Measurements from ENCODE around the gene ELMOD3.
A peak's percentile ranks its signal among the peaks of the same experiment; 100 is the strongest.
"Not testable (repeated sequence)": the region's sequence is repeated elsewhere in the genome, so short reads cannot be mapped to it uniquely, and the experiment has no call there.

Gene ELMOD3

DNA sequence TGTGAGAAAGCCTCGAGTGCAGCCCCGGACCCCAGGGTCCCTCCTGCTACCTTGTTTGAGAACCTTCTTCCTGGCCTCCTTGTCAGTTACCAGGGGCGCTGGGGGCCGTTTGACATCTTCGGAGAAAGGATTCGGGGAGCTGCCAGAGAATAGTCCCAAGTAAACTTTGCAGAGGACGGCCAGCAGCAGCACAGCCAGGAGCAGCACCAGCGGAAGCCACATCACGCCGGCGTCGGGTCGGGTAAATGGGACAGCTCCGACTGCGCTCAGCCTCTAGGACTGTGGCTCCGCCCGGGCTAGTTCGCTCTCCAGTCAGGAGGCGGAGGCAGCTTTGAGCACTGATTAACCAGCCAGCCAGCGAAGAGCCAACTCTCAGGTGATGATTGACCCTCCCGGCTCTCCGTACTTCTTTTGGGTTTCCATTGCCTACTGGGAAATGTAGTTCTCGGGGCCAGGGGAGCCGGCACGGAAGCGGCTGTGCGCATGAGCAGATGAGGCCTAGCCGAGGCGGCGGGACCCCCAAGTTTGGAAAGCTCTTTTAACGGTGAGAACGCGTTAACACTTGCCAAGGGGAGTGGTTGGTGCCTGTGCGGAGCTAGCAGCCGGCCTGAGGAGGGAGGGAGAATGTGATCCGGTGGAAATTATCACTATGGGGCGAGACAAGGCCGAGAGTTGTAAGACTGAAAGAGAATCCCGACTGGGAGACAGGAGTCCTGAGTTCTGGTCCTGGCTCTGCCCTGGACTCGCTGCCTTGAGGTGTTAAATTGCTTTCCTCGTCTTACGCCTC lies at the start of gene ELMOD3, which contains the start of gene RETSAT:
ELMOD3 (plus strand) TSS at position 484 of the 787 bp plus-strand sequence. CDS start 2,430 bp downstream, outside the sequence.
RETSAT (minus strand) TSS at position 243 of the 787 bp plus-strand sequence; CDS start at position 222, 21 bp downstream.
- Histone ChIP-seq H3K27me3 (ENCODE audit: control insufficient read depth in 1 of 2, insufficient read depth in 2 of 2, low read length in 2 of 2) (no peaks in the 10 kb centered on the region), H3K36me3 (ENCODE audit: control insufficient read depth in 2 of 2, insufficient read depth in 2 of 2, low read length in 2 of 2) (peaks cover 19 to 30% of the 10 kb centered on the region in 2 donors), H3K9me3 (ENCODE audit: control insufficient read depth in 2 of 2, low read length in 2 of 2) (no peaks in the 10 kb centered on the region), H3K27ac (ENCODE audit: low read length) (peak within 1 kb of the TSS; percentile 90), H3K4me1 (ENCODE audit: control insufficient read depth, insufficient read depth, low read length) (peaks cover 28% of the 10 kb centered on the region), H3K4me3 (ENCODE audit: low read length in 2 of 2) (peak within 1 kb of the TSS; percentile 99 to 100), H3K9ac (ENCODE audit: low read length in 2 of 2) (peak within 1 kb of the TSS; percentile 98 to 99)

DNA sequence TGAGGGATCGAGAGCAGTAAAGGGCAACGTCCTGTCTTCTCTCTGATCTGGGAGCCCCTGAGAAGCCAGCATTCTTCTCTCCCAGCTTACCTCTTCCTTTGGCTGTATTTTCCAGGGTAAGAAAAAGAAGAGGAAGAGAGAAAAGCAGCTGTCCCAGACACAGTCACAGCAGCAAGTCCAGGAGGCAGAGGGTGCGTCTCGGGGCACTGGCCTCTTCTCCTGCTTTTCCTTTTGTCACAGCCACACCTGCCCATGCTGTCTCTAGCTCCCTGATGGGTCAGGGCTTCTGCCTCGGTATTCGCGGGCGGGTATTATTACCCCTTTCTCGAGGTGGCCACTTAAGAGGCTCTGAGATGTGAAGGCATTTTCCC lies 47.1 kb upstream of the ELMOD3 start:
- Histone ChIP-seq H3K36me3 (ENCODE audit: control insufficient read depth in 2 of 2, insufficient read depth in 2 of 2, low read length in 2 of 2) (peaks cover 29% of the 10 kb centered on the region in 2 donors), H3K27me3 (ENCODE audit: control insufficient read depth in 1 of 2, insufficient read depth in 2 of 2, low read length in 2 of 2) (no peaks in the 10 kb centered on the region), H3K4me1 (ENCODE audit: control insufficient read depth, insufficient read depth, low read length) (peaks cover 10% of the 10 kb centered on the region), H3K9ac (ENCODE audit: low read length in 2 of 2) (no peak overlapping the region), H3K27ac (ENCODE audit: low read length) (no peak overlapping the region), H3K4me3 (ENCODE audit: low read length in 2 of 2) (no peak overlapping the region), H3K9me3 (ENCODE audit: control insufficient read depth in 2 of 2, low read length in 2 of 2) (no peaks in the 10 kb centered on the region)

DNA sequence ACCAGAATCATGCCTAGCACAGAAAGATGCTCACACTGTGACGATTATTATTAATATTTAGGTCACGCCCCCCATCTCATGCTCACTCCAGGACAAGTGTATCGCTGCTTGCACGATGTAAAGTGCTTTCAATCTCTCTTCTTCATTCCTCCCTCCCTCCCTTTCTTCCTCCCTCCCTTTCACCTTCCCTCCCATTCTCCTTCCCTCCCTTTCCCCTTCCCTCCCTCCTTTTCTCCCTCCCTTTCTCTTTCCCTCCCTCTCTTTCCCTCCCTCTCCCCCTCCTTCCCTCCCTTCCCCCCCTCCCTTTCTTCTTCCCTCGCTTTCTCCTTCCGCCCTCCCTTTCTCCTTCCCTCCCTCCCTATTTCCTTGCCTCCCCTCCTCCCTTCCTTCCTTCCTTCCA lies 46.4 kb upstream of the ELMOD3 start:
- Histone ChIP-seq H3K4me1 (ENCODE audit: control insufficient read depth, insufficient read depth, low read length) (peaks cover 10% of the 10 kb centered on the region), H3K9me3 (ENCODE audit: control insufficient read depth in 2 of 2, low read length in 2 of 2) (no peaks in the 10 kb centered on the region), H3K27ac (ENCODE audit: low read length) (no peak overlapping the region), H3K27me3 (ENCODE audit: control insufficient read depth in 1 of 2, insufficient read depth in 2 of 2, low read length in 2 of 2) (no peaks in the 10 kb centered on the region), H3K4me3 (ENCODE audit: low read length in 2 of 2) (no peak overlapping the region), H3K36me3 (ENCODE audit: control insufficient read depth in 2 of 2, insufficient read depth in 2 of 2, low read length in 2 of 2) (peaks cover 29% of the 10 kb centered on the region in 2 donors), H3K9ac (ENCODE audit: low read length in 2 of 2) (no peak overlapping the region)

DNA sequence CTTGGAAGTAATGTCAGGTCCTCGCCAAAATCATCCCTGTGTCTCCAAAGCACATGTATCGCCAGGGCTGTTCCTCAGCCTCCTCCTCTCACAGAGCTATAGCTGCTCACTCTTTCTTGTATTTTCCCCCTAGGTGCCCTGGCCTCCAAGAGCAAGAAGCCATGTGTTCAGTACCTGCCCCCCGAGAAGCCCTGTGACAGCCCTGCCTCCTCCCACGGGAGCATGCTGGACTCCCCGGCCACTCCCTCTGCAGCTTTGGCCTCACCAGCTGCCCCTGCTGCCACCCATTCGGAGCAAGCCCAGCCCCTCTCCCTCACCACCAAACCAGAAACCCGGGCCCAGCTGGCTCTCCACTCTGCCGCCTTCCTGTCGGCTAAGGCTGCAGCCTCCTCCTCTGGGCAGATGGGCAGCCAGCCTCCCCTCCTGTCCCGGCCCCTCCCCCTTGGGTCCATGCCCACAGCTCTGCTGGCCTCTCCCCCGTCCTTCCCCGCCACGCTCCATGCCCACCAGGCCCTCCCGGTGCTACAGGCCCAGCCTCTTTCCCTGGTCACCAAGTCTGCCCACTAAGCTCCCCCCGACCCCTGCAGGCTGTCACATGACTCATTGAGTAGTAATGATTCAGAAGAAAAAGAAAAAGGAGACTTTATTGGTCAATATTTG lies 45.5 kb upstream of the ELMOD3 start:
- peak overlapping the region; percentile 24 for H3K27ac ChIP-seq (ENCODE audit: low read length)

DNA sequence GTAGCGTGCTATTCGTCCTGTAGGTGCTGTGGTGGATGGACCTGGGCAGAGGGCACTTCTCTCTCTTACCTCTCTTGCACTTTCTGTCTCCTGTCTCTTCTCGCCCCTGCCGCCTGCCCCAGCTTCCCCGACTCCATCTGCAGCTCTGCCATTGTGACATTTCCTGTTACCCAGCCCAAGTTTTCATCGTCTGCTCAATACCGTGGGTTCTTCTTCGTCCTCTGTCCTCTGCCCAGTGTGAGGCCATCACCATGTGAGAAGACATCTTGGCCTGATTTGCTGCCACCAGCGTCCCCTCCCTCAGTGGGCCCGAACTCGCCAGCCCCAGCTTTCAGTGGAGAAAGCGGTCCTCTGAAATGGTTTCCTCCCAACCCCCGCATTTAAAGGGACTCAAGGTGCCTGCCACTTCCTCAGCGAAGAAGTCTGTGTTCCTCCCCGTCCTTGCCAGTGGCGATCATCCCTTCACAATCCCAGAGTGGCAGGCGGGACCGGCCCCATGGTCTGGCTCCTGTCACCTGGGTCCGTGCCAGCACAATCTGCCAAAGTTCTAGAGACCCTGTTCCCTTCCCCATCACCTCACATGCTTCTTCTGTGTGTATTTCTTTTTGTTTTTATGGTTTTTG lies 44.8 kb upstream of the ELMOD3 start:
- Histone ChIP-seq H3K9me3 (ENCODE audit: control insufficient read depth in 2 of 2, low read length in 2 of 2) (no peaks in the 10 kb centered on the region), H3K4me3 (ENCODE audit: low read length in 2 of 2) (no peak overlapping the region), H3K36me3 (ENCODE audit: control insufficient read depth in 2 of 2, insufficient read depth in 2 of 2, low read length in 2 of 2) (peaks cover 25 to 28% of the 10 kb centered on the region in 2 donors), H3K27me3 (ENCODE audit: control insufficient read depth in 1 of 2, insufficient read depth in 2 of 2, low read length in 2 of 2) (no peaks in the 10 kb centered on the region), H3K27ac (ENCODE audit: low read length) (peak overlapping the region; percentile 24), H3K9ac (ENCODE audit: low read length in 2 of 2) (no peak overlapping the region), H3K4me1 (ENCODE audit: control insufficient read depth, insufficient read depth, low read length) (peaks cover 15% of the 10 kb centered on the region)

More for the DNA sequence above, 45.5 kb upstream of the ELMOD3 start:
- H3K4me3 ChIP-seq (ENCODE audit: low read length in 2 of 2): no peak overlapping the region
- H3K4me1 ChIP-seq (ENCODE audit: control insufficient read depth, insufficient read depth, low read length): peaks cover 10% of the 10 kb centered on the region
- H3K9ac ChIP-seq (ENCODE audit: low read length in 2 of 2): no peak overlapping the region
- H3K36me3 ChIP-seq (ENCODE audit: control insufficient read depth in 2 of 2, insufficient read depth in 2 of 2, low read length in 2 of 2): peaks cover 27 to 29% of the 10 kb centered on the region in 2 donors
- H3K27me3 ChIP-seq (ENCODE audit: control insufficient read depth in 1 of 2, insufficient read depth in 2 of 2, low read length in 2 of 2): no peaks in the 10 kb centered on the region
- H3K9me3 ChIP-seq (ENCODE audit: control insufficient read depth in 2 of 2, low read length in 2 of 2): no peaks in the 10 kb centered on the region

DNA sequence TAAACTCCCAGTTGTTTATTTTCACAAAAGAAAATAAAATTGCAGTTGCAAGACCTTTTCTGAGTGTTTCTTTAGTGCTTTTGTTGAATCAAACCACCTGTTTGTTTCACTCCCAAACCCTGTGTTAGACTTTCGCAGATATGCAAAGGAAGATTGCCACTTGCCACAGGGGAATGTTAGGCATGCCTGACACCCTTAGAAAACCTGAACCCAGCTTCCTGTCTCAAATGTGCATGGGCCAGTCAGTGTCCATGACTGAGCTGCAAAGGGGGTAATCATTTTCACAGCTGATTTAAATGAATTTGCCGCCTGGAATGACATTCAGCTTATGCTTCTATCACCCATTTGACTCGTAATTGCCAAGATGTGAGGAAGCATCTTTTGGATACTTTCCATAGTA lies 44.2 kb upstream of the ELMOD3 start:
- H3K4me1 ChIP-seq (ENCODE audit: control insufficient read depth, insufficient read depth, low read length): peaks cover 15% of the 10 kb centered on the region
- H3K27me3 ChIP-seq (ENCODE audit: control insufficient read depth in 1 of 2, insufficient read depth in 2 of 2, low read length in 2 of 2): no peaks in the 10 kb centered on the region
- no peak overlapping the region for H3K4me3 ChIP-seq (ENCODE audit: low read length in 2 of 2)
- H3K36me3 ChIP-seq (ENCODE audit: control insufficient read depth in 2 of 2, insufficient read depth in 2 of 2, low read length in 2 of 2): peaks cover 24 to 27% of the 10 kb centered on the region in 2 donors
- H3K27ac ChIP-seq (ENCODE audit: low read length): no peak overlapping the region
- no peaks in the 10 kb centered on the region for H3K9me3 ChIP-seq (ENCODE audit: control insufficient read depth in 2 of 2, low read length in 2 of 2)
- no peak overlapping the region for H3K9ac ChIP-seq (ENCODE audit: low read length in 2 of 2)

DNA sequence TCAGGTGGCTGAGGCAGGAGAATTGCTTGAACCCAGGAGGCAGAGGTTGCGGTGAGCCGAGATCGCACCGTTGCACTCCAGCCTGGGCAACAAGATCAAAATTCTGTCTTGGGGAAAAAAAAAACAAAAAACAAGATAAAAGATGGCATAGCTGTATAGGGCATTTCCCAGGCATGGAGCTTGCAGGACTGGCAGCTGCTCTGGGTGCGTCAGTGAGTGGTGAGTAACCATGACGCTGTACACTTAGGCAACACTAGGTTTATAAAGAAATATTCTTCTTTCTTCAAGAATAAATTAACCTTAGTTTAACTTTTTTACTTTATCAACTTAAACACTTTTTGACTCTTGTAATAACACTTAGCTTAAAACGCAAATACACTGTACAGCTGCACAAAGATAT lies 42.2 kb upstream of the ELMOD3 start:
- no peaks in the 10 kb centered on the region for H3K9me3 ChIP-seq (ENCODE audit: control insufficient read depth in 2 of 2, low read length in 2 of 2)
- H3K4me1 ChIP-seq (ENCODE audit: control insufficient read depth, insufficient read depth, low read length): peaks cover 15% of the 10 kb centered on the region
- peaks cover 21 to 22% of the 10 kb centered on the region in 2 donors for H3K36me3 ChIP-seq (ENCODE audit: control insufficient read depth in 2 of 2, insufficient read depth in 2 of 2, low read length in 2 of 2)
- H3K9ac ChIP-seq (ENCODE audit: low read length in 2 of 2): no peak overlapping the region
- H3K4me3 ChIP-seq (ENCODE audit: low read length in 2 of 2): no peak overlapping the region
- H3K27ac ChIP-seq (ENCODE audit: low read length): no peak overlapping the region
- H3K27me3 ChIP-seq (ENCODE audit: control insufficient read depth in 1 of 2, insufficient read depth in 2 of 2, low read length in 2 of 2): no peaks in the 10 kb centered on the region

DNA sequence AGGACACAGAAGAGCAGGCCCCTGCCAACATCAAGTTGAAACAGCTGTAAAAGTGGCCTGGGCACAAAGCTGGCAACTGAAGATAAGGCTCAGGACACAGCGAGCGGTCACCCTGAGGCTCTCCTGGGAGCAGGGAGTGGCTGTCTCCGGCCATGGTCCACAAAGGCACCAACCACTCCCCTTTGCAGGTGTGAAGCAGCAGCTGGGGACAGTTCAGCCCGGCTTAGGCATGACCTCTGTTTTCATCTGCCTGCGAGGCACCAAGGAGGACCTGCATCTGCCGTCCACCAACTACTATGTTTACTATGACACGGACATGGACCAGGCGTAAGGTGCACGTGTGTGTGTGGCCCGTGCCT lies 39.7 kb upstream of the ELMOD3 start:
- Histone ChIP-seq H3K27me3 (ENCODE audit: control insufficient read depth in 1 of 2, insufficient read depth in 2 of 2, low read length in 2 of 2) (no peaks in the 10 kb centered on the region), H3K4me3 (ENCODE audit: low read length in 2 of 2) (no peak overlapping the region), H3K9me3 (ENCODE audit: control insufficient read depth in 2 of 2, low read length in 2 of 2) (no peaks in the 10 kb centered on the region), H3K36me3 (ENCODE audit: control insufficient read depth in 2 of 2, insufficient read depth in 2 of 2, low read length in 2 of 2) (peaks cover 21 to 29% of the 10 kb centered on the region in 2 donors), H3K4me1 (ENCODE audit: control insufficient read depth, insufficient read depth, low read length) (peaks cover 9% of the 10 kb centered on the region), H3K9ac (ENCODE audit: low read length in 2 of 2) (no peak overlapping the region), H3K27ac (ENCODE audit: low read length) (no peak overlapping the region)

DNA sequence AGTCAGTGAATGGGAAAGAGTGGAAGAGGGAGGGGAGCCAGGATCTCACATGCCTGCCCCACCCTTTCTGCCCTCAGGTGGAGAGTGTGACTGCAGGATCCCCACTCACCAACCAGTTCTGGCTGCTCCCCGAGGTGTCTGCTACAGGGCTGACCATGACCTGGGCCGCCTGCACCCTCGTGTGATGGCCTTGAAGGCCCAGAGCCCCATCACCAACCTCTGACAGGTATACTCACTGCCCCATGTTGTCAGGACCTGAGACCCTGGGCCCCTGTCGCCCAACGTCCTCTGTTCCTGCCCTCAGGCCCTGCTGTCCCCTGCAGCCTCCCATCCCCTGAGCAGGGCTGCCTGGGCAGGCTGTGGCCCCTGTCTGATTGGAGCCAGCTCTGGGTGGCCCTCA lies 38.6 kb upstream of the ELMOD3 start:
- peaks cover 26 to 37% of the 10 kb centered on the region in 2 donors for H3K36me3 ChIP-seq (ENCODE audit: control insufficient read depth in 2 of 2, insufficient read depth in 2 of 2, low read length in 2 of 2)

DNA sequence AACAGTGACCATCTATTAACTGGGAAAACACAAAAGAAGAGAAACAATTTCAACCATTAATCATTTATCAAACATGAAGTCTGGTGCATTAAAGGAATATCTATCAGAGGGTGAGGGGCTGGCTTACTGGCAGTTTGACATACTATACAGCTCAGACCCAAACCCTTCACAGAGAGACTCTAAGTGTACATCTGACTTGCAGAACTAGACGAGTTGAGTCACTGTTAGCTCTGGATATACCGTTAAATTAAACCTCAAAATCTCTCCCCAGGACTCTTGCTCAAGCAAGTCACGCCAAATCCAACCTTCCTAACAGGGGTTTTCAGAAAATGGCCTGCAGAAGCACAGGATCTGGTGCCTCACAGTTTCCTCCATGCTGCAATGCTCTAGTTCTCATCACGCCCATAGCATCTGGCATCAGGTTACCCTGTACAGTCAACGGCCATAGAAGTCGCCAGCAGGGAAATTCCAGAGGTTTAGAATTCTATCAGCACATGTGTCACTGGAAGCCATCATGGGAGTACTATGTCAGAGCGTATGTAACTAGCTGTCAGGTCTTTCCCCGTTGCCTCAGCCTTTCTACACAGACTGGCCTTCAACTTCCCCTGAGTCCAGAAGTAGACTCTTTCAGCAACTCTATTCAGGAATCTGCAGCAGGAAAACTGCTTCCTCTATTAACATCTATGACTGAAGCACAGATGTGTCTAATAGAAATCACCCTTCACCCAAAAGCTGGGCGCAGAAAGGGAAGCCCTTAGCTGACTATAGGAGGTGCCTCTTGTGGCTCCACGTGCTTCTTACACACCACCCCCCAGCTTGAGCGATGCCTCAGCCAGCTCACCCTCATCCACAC lies 36.1 kb upstream of the ELMOD3 start:
- H3K27ac ChIP-seq (ENCODE audit: low read length): no peak overlapping the region
- H3K27me3 ChIP-seq (ENCODE audit: control insufficient read depth in 1 of 2, insufficient read depth in 2 of 2, low read length in 2 of 2): no peaks in the 10 kb centered on the region
- H3K9me3 ChIP-seq (ENCODE audit: control insufficient read depth in 2 of 2, low read length in 2 of 2): no peaks in the 10 kb centered on the region
- peaks cover 47 to 53% of the 10 kb centered on the region in 2 donors for H3K36me3 ChIP-seq (ENCODE audit: control insufficient read depth in 2 of 2, insufficient read depth in 2 of 2, low read length in 2 of 2)
- H3K9ac ChIP-seq (ENCODE audit: low read length in 2 of 2): no peak overlapping the region
- H3K4me1 ChIP-seq (ENCODE audit: control insufficient read depth, insufficient read depth, low read length): peaks cover 16% of the 10 kb centered on the region
- H3K4me3 ChIP-seq (ENCODE audit: low read length in 2 of 2): no peak overlapping the region

More for the DNA sequence above, 38.6 kb upstream of the ELMOD3 start:
- not testable (repeated sequence) for H3K27ac ChIP-seq (ENCODE audit: low read length); H3K27me3 ChIP-seq (ENCODE audit: control insufficient read depth in 1 of 2, insufficient read depth in 2 of 2, low read length in 2 of 2); H3K4me1 ChIP-seq (ENCODE audit: control insufficient read depth, insufficient read depth, low read length); H3K9me3 ChIP-seq (ENCODE audit: control insufficient read depth in 2 of 2, low read length in 2 of 2); H3K4me3 ChIP-seq (ENCODE audit: low read length in 2 of 2); H3K9ac ChIP-seq (ENCODE audit: low read length in 2 of 2)
